ENCODE results near the gene ZRANB1. TPM values are rescaled to one million over a fixed set of nuclear protein-coding genes. Genes with fewer than 3 reads are reported as not detected.

ZRANB1 gene
- total RNA-seq, 1 donor from 2014 or later: 21.8 TPM

- no peaks in the 10 kb centered on the region for H3K4me1 ChIP-seq
- no peak overlapping the region for H3K9ac ChIP-seq
- no peak overlapping the region for H3K27ac ChIP-seq
- peaks cover 3% of the 10 kb centered on the region for H4K20me1 ChIP-seq (ENCODE audit: low read depth)
- H3K27me3 ChIP-seq: no peaks in the 10 kb centered on the region
- H3K36me3 ChIP-seq: peaks cover 6% of the 10 kb centered on the region
- TF ChIP-seq EZH2phosphoT487 (IDR thresholded peaks at IDR 0.05) (no peak), EZH2 (IDR thresholded peaks at IDR 0.05) (no peak), CTCF (IDR thresholded peaks at IDR 0.05) (no peak)
- H3K4me2 ChIP-seq: no peak overlapping the region
- no peaks in the 10 kb centered on the region for H3K79me2 ChIP-seq (ENCODE audit: low read depth)
- H3K4me3 ChIP-seq: no peak overlapping the region
- H2AFZ ChIP-seq (replicated peaks): no peak overlapping the region
- no peaks in the 10 kb centered on the region for H3K9me3 ChIP-seq (ENCODE audit: low read depth)
- H3K4me1 Mint-ChIP-seq: no peaks in the 10 kb centered on the region
- peaks cover 48% of the 10 kb centered on the region for H3K36me3 Mint-ChIP-seq
- no peak overlapping the region for H3K4me3 Mint-ChIP-seq
- no peaks in the 10 kb centered on the region for H3K9me3 Mint-ChIP-seq
- H3K27ac Mint-ChIP-seq: no peak overlapping the region
- no peaks in the 10 kb centered on the region for H3K27me3 Mint-ChIP-seq (ENCODE audit: insufficient read depth, low read depth)
- no peak for DNase-seq (ENCODE audit: low spot score)
- peaks cover 30% of the 10 kb centered on the region for H3F3A ChIP-seq (ENCODE audit: low read depth)
These were observed 49.9 kb downstream of the ZRANB1 start for GRCh38 chr10:124991835-124992234.

GRCh38 chr10:124992462-124993344 lies 50.8 kb downstream of the ZRANB1 start:
- Mint-ChIP-seq H3K9me3 (no peaks in the 10 kb centered on the region), H3K27me3 (ENCODE audit: insufficient read depth, low read depth) (peaks cover 2% of the 10 kb centered on the region), H3K27ac (peak overlapping the region; percentile 25), H3K4me3 (no peak overlapping the region), H3K36me3 (peaks cover 50% of the 10 kb centered on the region), H3K4me1 (no peaks in the 10 kb centered on the region)
- H3K79me2 ChIP-seq (ENCODE audit: low read depth): no peaks in the 10 kb centered on the region
- no peaks in the 10 kb centered on the region for H3K27me3 ChIP-seq
- H3K4me1 ChIP-seq: no peaks in the 10 kb centered on the region
- no peak overlapping the region for H3K27ac ChIP-seq
- H4K20me1 ChIP-seq (ENCODE audit: low read depth): peaks cover 3% of the 10 kb centered on the region
- H3F3A ChIP-seq (ENCODE audit: low read depth): peaks cover 22% of the 10 kb centered on the region
- TF ChIP-seq CTCF (IDR thresholded peaks at IDR 0.05) (peak; percentile 65), EZH2phosphoT487 (IDR thresholded peaks at IDR 0.05) (no peak), EZH2 (IDR thresholded peaks at IDR 0.05) (no peak)
- H3K9ac ChIP-seq: no peak overlapping the region
- peak; percentile 70 for DNase-seq (ENCODE audit: low spot score)
- no peak overlapping the region for H3K4me3 ChIP-seq
- H3K36me3 ChIP-seq: peaks cover 6% of the 10 kb centered on the region
- H3K9me3 ChIP-seq (ENCODE audit: low read depth): no peaks in the 10 kb centered on the region
- H2AFZ ChIP-seq (replicated peaks): no peak overlapping the region
- H3K4me2 ChIP-seq: no peak overlapping the region

- H4K20me1 ChIP-seq (ENCODE audit: low read depth): peaks cover 5% of the 10 kb centered on the region
- no peak overlapping the region for H3K4me2 ChIP-seq
- Mint-ChIP-seq H3K36me3 (peaks cover 49% of the 10 kb centered on the region), H3K4me3 (no peak overlapping the region), H3K9me3 (no peaks in the 10 kb centered on the region), H3K27me3 (ENCODE audit: insufficient read depth, low read depth) (peaks cover 2% of the 10 kb centered on the region), H3K4me1 (no peaks in the 10 kb centered on the region), H3K27ac (peak overlapping the region; percentile 25)
- H3K36me3 ChIP-seq: peaks cover 6% of the 10 kb centered on the region
- H2AFZ ChIP-seq (replicated peaks): no peak overlapping the region
- no peaks in the 10 kb centered on the region for H3K27me3 ChIP-seq
- no peak overlapping the region for H3K27ac ChIP-seq
- no peak for DNase-seq (ENCODE audit: low spot score)
- H3K9me3 ChIP-seq (ENCODE audit: low read depth): no peaks in the 10 kb centered on the region
- peaks cover 18% of the 10 kb centered on the region for H3F3A ChIP-seq (ENCODE audit: low read depth)
- H3K4me3 ChIP-seq: no peak overlapping the region
- H3K4me1 ChIP-seq: no peaks in the 10 kb centered on the region
- H3K9ac ChIP-seq: no peak overlapping the region
- TF ChIP-seq EZH2phosphoT487 (IDR thresholded peaks at IDR 0.05): no peak
- TF ChIP-seq CTCF (IDR thresholded peaks at IDR 0.05): no peak
- no peak for TF ChIP-seq EZH2 (IDR thresholded peaks at IDR 0.05)
- no peaks in the 10 kb centered on the region for H3K79me2 ChIP-seq (ENCODE audit: low read depth)
These were observed 51.4 kb downstream of the ZRANB1 start for GRCh38 chr10:124993345-124993708.

Data from neural progenitor cell (in vitro differentiated cells).